Activated T-cell treated with anti-CD3 and anti-CD28 coated beads for 1 hour (primary cell): ENCODE results near the gene FFAR3.
"Not testable (repeated sequence)": the region's sequence is repeated elsewhere in the genome, so short reads cannot be mapped to it uniquely, and the experiment has no call there.

Source experiments
- DNase-seq: peaks from one replicate; pipeline ENCODE4 v3.0.0-alpha.2; 2020; ENCODE audit warnings: low read depth

FFAR3 gene

GRCh38 chr19:35375505-35376307 lies 17.4 kb downstream of the FFAR3 start:
- no peak for DNase-seq

- no peak for DNase-seq
Observed at GRCh38 chr19:35377656-35378055, 19.4 kb downstream of the FFAR3 start.

GRCh38 chr19:35378356-35378755 lies 20.1 kb downstream of the FFAR3 start:
- no peak for DNase-seq

GRCh38 chr19:35379545-35379944 lies 21.3 kb downstream of the FFAR3 start:
- DNase-seq, result not testable (repeated sequence)

GRCh38 chr19:35379992-35380391 lies 21.7 kb downstream of the FFAR3 start:
- DNase-seq, result no peak

- no peak for DNase-seq
Observed at GRCh38 chr19:35380450-35381124, 22.3 kb downstream of the FFAR3 start.

- DNase-seq, result no peak
Observed at GRCh38 chr19:35381318-35381717, 23.1 kb downstream of the FFAR3 start.

GRCh38 chr19:35381926-35382325 lies 23.7 kb downstream of the FFAR3 start:
- DNase-seq, result no peak

- DNase-seq, result no peak
Observed at GRCh38 chr19:35383536-35383935, 25.3 kb downstream of the FFAR3 start.

- DNase-seq, result no peak
Observed at GRCh38 chr19:35388277-35389054, 30.2 kb downstream of the FFAR3 start.

GRCh38 chr19:35389192-35389861 lies 31.1 kb downstream of the FFAR3 start:
- DNase-seq, result no peak

- DNase-seq, result no peak
Observed at GRCh38 chr19:35392742-35393715, 34.8 kb downstream of the FFAR3 start.

- DNase-seq, result no peak
Observed at GRCh38 chr19:35395382-35396199, 37.3 kb downstream of the FFAR3 start.

- DNase-seq, result no peak
Observed at GRCh38 chr19:35396240-35396885, 38.1 kb downstream of the FFAR3 start.

- no peak for DNase-seq
Observed at GRCh38 chr19:35397064-35397463, 38.8 kb downstream of the FFAR3 start.

GRCh38 chr19:35398570-35398969 lies 40.3 kb downstream of the FFAR3 start:
- DNase-seq, result no peak

GRCh38 chr19:35399231-35399630 lies 41.0 kb downstream of the FFAR3 start:
- no peak for DNase-seq

- DNase-seq, result no peak
Observed at GRCh38 chr19:35399948-35400772, 41.9 kb downstream of the FFAR3 start.

GRCh38 chr19:35400773-35401100 lies 42.5 kb downstream of the FFAR3 start:
- no peak for DNase-seq
